NCI-H510A treated with DMSO at 0.1 percent for 48 hours (cell line): Measurements from ENCODE around the gene AUTS2.

Source experiments
- DNase-seq: peaks from one replicate; lab custom pipeline; 2025; lab: John Stamatoyannopoulos, UW

AUTS2 gene

DNA sequence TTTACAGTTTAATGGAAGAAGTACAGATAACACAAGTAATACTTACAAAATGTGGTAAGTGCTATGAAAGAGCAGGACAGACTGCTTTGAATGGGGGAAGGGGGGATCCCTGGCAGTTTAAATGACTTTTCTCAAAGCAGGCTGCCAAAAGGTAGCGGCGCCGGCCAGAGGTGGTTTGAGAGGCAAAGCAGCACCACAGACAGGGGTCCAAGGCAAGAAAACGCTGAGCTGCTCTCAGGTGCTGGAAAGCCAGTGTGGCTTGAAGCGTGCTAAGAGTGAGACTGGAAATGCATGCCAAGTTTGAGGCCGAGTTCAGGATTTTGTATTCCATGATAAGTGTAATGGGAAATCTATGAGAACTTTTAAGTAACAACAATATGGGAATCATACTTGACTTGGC is 437.7 kb downstream of the AUTS2 start:
- no peak for DNase-seq

DNA sequence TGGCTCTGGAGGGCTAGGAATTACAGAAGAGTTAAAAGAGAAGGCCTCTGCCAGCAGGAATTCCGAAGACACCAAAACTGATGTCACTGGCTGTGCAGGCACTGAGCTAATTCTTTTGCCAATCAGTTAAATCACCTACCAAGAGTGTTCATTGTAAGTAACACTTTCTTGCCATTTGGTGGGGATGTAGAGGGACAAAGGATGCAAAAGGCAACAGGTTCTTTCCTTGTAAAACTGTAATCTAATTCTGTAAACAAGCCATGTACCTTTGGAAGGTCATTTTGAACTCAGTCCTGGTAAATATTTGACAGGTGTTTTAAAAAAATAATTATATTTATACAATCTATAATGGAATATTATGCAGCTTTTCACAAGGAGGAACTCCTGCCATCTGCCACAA is 438.4 kb downstream of the AUTS2 start:
- DNase-seq: no peak

DNA sequence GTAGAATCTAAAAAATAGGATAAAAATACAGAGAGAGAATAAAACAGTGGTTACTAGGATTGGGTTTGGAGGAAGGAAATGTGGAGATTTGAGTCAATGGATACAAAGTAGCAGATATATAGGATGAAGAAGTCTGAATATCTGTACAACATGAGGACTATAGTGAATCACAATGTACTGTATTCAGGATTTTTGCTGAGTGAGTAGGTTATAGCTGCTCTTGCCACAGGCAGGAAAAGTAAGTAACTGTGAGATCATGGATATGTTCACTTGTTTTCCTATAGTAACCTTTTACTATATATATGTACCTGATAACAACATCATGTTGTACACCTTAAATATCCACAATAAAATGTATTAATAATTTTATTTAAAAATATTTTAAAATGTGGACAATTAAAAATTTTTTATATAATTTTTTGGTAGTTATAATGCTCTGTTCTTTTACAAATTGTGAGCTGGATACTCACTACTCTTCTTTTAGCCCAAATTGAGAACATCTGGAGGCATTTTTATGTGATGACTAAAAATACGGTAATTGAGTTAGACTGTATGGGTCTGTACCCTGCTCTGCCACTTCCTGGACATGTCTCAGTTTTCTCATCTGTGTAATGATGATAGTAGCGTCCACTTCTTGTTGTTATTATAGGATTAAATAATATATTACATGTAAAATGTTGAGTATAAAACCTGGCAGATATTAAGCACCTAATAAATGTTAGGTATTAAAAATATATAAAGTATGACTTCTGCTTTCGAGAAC is 439.1 kb downstream of the AUTS2 start:
- DNase-seq: no peak

DNA sequence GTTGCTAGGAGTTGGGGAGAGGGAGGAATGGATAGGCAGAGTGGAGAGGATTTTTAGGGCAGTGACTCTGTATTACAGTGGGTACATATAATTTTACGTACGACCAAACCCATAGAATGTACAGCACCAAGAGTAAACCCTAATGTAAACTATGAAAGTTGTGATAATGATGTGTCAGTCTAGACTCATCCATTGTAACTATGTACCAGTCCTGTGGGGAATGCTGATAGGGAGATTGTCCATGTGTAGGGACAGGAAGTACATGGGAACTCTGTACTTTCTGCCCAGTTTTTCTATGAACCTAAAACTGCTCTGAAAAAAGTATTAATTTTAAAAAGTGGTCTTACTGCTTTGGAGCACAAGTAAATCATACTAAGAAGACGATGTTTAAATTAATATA is 441.8 kb downstream of the AUTS2 start:
- DNase-seq: no peak

DNA sequence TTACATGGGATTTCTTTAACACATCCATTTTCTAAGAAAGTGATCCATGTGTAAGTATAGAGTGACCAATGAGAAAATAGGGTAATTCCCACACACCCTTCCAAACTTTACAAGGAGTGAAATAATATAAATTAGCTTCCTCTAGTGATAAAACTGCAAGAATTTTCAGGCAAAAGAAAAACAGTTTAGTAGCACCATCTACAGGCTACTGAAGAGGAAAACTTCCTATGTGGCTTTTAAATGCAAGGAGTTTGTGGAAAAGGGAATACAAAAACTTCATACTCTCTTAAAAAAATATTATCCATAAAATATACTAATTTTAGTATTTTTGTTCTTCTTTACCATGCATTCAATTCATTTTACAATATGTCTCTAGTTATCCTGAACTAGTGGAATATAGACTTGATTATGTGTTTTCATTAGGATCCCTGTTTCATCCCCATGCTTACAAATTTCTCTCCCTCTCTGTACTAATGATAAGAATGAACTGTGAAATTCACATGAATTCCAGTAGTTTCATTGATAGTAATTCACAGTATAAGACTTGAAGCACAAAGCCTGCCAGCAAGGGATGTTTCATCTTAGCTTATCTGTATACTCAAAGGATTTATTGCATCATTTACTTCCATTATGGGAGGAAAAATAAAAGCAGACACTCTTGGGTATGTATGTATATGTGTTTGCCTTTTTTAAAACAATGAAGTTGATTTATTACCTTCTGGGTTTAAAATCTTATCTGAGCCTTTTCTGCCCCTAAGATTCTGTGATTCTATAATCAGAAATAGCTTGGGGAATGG is 442.9 kb downstream of the AUTS2 start:
- peak; percentile 22 for DNase-seq

DNA sequence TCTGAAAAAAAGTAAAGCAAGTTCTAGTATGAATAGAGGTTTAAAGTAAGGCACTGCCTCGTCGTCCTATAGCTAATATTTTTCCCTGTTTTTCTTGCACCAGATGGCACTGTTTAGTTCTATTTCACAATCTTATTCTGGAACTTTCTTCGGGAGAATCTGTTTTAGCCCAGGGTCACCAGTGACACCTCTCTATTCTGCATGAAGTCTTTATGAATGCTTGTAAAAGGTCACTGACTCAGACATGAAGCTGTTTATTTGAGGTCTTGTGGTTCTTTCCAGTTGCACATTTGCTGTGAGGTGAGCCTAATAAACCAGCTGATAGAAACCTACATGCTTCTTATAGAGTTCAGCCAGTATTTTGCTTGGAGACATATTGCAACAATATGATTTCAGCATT is 444.3 kb downstream of the AUTS2 start:
- no peak for DNase-seq

DNA sequence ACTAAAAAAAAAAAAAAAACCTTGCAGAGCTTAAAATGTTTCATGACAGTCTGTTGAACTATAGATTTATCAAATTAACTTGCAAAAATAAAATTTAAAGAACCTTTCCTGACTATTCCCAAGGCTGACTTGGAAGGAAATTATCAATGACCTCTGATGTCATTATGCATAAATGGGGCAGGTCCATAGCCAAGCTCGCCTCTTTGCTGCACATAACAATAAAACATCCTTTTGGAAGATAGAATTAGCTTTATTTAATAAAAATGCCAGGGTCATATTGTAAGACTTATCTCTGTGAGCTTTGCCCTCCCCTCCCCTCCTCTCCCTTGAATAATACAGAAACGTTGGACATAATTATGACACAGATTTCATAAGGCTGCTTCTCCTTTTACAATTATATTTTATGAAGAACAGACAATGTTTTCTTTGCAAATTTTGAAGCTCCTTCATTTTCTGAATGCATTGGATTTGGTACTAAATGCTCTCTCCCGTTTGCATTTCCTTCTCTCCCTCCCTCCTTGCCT is 444.8 kb downstream of the AUTS2 start:
- no peak for DNase-seq

DNA sequence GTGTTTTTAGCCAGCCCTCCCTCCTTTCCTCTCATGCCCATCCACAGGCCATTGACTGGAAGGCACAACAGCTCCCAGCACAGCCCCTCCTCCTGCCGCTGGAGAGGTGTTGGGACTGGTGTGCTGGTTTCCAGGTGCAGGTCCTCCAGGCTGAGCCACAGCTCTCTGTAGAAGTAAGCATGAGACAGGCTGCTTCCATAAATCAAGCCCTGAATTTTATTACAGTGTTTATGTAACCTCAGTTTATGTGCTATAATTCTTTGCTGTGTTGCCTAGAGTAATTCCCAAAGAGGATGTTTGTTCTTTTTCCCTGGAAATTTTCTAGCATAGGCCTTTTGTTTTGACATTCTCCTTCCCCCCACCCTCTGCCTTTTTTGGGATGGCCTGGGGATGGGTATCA is 445.8 kb downstream of the AUTS2 start:
- peak; percentile 29 for DNase-seq

DNA sequence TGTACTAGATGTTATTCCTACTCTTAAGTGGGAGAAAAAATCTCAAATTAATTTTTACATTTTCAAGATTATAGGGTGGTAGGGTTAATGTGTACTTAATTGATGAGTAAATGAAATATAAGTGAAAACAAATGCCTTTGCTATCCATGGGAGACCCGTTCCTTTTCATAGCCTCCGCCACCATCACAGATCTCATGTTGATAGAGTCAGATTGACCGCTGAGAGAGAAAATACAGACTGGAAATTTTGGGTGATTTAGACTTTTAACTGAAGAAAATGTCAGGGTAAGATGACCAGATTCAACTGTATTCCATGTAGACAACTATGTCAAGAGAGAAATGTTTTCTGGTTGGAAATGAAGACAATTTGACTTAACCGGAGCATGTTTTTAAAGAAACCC is 446.2 kb downstream of the AUTS2 start:
- DNase-seq: no peak

DNA sequence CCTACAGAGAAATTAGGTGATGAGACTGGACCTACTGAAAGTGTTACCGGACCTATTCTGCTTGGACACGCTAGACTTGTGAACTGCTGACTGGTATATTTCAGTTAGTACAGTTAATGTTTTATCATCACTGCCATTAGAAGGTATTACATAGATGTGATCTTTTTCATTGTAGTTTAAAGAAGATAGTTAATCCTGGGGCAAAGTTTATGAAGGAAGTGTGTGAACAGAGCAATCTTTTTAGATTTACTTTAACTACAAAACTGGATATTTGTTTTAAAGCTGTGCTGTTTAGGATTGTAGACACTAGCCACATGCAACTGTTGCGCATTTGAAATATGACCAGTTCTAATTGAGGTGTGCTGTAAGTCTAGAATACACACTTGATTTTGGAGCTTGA is 446.7 kb downstream of the AUTS2 start:
- DNase-seq: no peak

DNA sequence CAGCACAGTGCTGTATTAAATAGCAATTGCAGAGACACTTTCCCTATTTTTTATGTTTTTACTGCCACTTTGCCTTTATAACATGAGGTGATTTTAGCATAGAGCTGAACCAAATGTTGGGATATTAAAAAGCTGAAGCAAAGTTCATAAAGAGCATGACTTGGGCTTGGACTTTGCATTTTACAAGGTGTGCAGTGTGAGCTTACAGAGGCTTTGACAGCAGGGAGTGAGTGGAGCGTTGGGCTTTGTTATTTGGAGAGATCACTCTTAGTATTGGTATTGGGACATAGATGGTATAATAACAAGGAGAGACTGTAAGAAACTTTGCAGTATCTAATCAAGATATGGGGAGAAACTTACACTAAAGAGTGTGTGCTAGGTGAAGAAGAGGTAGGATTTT is 449.1 kb downstream of the AUTS2 start:
- DNase-seq: no peak

DNA sequence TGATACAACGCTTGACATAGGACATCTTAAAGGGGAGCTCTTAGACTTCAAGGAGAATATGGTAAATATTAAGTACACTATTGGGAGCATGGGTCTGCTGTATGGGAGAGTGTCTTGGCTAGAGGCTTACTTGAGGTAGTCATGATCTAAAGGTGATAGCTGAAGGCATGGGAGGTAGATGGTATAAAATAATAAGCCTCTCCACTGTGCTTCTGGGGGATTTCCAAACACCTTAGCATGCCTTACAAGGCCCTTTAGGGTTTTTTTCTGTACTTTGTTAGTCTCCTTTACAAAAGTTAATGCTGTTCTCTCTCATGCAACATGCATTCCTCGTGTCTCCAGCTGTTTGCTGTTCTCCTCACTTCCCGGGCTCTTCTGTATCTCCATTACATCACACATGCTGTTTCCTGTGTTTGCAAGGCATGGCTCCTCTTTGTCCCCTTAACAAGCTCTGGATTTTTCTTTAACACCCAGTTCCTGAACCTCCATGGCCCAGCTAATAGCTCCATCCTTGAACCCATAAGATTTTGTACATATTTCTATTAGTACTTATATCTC is 449.7 kb downstream of the AUTS2 start:
- DNase-seq: no peak

DNA sequence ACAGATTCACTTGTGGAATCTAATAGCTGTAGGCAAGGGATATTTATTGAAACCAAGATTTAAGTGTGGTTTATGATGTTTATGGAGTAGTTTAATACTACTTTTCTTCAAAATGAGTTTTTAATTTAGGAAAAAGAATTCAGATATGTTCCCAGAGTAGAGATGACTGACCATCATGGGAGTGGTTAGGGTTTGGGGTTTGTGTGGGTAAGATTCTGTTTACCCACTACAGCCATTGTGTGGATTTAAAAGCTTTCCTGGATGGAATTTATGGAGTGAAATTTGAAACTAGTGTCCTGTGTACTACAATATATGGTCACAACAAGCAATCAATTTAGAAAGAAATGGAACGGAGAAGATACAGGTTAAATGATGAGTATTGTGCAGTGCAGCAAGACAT is 453.5 kb downstream of the AUTS2 start:
- DNase-seq: no peak

DNA sequence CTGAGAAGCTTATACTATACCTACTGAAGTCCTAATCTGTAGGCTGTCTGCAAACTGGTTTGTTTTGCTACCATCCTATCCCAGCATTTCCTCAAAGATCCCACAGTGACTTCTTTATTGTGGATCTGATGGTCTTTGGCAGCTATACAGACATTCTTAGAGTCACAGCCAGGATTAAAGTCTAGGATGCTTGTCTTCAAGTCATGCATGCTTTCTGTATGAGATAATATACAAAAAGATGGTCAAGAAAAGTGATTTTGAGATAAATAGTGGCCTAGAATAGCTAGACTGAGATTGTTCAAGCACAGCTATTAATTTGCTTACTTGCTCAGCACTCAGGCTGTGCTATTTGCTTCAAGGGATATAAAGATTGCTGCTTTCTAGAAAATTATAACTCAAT is 454.4 kb downstream of the AUTS2 start:
- DNase-seq: no peak

DNA sequence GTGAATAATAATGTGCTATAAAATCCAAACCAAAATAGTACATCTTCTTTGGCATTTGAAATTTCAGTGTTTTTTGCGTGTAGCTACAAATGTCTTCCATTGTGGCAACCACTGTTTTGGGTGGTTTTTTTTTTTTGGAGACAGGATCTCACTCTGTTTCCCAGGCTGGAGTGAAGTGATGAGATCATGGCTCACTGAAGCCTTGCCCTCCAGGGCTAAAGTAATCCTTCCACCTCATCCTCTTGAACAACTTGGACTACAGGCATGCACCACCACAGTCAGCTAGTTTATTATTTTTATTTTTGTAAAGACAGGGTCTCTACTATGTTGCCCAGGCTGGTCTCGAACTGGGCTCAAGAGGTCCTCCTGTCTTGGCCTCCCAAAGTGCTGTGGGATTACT is 455.1 kb downstream of the AUTS2 start:
- no peak for DNase-seq

DNA sequence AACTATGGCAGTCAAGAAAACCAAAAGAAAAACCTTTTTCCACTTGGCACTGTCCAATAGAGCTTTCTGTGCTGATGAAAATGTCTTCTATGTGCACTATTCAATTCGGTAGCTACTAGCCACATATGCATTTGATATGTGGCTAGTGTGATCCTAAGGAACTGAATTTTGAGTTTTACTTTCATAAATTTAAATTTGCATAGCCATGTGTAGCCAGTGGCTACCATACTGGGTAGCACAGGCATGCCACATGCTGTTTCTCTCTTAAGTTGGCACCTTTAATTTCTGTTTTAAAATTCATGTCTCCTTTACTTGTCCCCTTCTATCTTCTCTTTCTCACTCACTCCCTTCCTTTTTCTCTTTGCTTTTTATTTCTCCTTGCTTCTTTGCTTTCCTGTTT is 455.7 kb downstream of the AUTS2 start:
- no peak for DNase-seq

DNA sequence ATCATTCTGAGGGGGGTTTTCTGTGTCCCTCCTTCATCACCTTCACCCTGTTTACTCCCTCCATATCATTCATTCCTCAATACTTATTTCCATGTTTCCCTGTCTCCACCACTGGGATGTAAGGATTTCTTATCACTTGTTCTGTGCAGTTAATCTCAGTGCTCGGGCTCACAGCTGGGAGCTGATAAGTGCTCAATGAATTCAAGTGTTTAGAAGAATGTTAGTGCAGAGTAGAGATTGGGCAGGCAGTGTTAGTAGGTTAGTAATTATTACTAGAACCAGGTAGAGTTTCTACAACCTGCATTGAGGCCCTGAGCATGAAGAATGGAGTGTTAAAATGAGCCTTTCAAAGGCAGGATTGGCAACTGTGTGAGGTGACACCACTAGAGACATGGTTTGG is 458.1 kb downstream of the AUTS2 start:
- DNase-seq: no peak

DNA sequence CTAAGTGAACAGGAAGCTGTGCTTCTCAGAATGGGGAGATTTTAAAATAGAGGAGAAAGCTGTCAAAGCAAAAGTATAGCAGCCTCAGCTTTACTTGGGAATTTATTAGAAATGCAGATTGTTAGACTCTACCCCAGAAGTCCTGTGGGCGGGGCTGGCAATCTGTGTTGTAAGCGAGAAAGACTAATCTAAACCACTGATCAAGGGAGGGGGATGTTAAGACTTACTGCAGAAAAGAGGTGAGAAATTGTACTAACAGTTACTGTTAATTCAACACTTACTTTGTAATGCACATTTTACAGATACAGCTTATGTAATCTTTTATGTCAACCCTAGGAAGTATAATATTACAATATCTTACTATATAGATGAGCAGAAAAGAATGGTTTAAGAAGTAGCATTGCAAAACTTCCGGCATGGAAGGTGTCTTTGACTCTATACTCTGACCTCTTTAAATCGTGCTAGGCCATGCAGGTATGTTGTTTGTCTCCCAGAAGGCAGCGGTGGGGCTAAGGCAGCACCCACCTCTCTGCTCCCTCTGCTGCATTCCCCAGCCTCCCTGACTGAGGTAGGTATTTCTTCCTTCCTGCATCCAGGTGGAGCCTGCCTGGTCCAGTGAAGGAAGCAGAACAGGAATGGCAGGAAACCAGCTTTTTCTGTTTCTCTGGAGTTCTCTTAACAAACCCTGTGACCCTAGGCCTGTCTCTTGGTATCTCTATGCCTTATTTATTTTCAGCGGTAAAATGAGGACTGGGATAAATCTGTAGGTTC is 462.2 kb downstream of the AUTS2 start:
- no peak for DNase-seq

DNA sequence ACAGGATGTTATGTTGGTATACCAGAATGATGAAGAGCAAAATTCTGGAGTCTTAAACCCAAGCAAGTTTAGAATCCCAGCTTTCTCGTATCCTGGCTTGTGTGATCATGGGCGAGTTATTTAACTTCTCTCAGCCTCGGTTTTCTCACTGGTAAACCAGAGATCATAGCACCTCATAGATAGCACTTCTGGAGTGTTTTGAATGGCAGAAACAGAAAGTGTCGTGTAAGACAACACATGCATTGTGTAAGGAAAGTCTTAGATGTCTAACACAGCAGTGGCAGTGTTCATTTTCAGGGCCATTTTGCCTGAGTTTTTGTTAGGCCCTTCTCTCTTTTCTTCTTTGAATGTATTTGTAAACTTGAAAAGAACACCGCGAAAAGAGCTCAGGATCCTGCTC is 465.1 kb downstream of the AUTS2 start:
- no peak for DNase-seq

DNA sequence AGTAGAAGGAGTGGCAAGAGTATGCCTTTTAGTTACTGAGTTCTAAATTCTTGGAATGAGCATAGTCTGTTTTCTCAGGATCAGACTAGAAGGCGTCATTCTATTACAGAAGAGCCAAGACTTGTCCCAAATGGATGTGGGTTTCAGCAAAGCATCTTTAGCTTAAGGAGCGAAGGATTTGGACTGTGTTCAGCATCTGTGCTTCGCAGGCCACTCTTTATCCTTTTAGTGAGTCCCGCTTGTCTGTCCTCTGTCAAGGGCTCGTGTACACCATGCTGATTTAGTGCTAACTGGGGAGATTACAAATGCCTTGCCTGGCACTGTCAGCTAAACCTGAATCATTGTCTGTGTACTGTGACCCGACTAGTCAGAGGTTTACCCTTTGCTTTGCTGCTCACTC is 465.7 kb downstream of the AUTS2 start:
- no peak for DNase-seq

DNA sequence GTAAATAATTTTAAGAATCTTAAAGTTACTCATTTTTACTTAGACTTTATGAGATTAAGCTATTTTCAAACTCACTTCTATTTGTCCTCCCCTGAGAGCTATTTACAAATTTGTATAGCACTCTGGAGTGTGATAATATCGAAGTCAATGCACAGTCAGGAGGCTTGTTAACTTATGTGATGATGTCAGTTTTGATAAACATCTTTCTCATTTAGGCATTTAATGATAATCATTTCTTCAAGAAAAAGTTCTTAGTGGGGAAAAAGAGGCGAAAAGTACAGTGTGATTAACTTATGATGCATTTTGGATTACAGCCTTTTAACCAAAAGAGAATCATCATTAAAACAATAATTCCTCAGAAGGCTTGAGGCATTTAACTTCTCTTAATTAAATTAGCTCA is 468.6 kb downstream of the AUTS2 start:
- DNase-seq: no peak

DNA sequence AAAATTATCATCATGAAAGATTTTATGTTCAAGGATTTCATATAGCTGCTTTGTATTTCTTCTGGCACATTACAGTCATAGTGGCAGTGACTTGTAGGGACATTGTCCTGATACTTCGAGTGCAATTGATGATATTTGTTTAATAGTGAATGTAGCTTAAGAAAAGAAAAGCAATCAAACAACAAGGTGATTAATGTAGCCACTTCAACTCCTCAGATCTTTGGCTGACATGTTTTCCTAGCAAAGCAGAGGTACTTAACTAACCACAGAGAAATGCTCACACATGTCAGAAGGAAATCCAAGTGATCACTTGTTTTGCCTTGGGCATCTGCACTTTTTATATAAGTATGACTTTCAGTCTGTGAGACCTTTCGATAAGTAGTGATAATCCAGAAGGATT is 470.3 kb downstream of the AUTS2 start:
- DNase-seq: peak; percentile 55
